HEK293 (cell line): ENCODE data around the gene DEFB129.
A peak's percentile ranks its signal among the peaks of the same experiment; 100 is the strongest.

ENCODE experiments used
- CTCF ChIA-PET: fragments of 350-600 bp; formaldehyde crosslinking; extraction: SDS; loops from one replicate; lab custom pipeline; 2021; ENCODE audit warnings: antibody characterized with exemption; lab: Yijun Ruan, JAX
- POLR2A ChIA-PET: fragments of 300-600 bp; formaldehyde crosslinking; extraction: SDS; loops from one replicate; lab custom pipeline; 2020; ENCODE audit warnings: antibody characterized with exemption, inconsistent platforms; lab: Yijun Ruan, JAX
- H3K27ac ChIP-seq: fragments of 200-500 bp; sonication (Bioruptor generic); 2 replicates; pipeline ENCODE4 v1.5.1; 2014; ENCODE audit warnings: low read depth, low read length, control low read depth, inconsistent platforms; ENCODE audit errors: extremely low read depth
- H3K36me3 ChIP-seq, 2 experiments: fragments of 200-500 bp in 1 of 2; sonication (Bioruptor generic) in 1 of 2; 1 replicate in 1 of 2; 2 replicates in 1 of 2; pipeline ENCODE4 v1.5.1; 2014 to 2017; ENCODE audit warnings: inconsistent platforms in 2 of 2, low read length in 2 of 2; ENCODE audit not compliant: control insufficient read depth in 2 of 2, insufficient read depth in 1 of 2
- H3K4me1 ChIP-seq: fragments of 200-500 bp; sonication (Bioruptor generic); 2 replicates; pipeline ENCODE4 v1.5.1; 2014; ENCODE audit warnings: mild to moderate bottlenecking, low read length, inconsistent platforms; ENCODE audit not compliant: control insufficient read depth, insufficient read depth
- H3K4me3 ChIP-seq: 2 replicates; pipeline ENCODE4 v1.5.1; 2011; ENCODE audit warnings: low read depth, mild to moderate bottlenecking, control low read depth, low read length, moderate library complexity
- H3K9me3 ChIP-seq: fragments of 200-500 bp; sonication (Bioruptor generic); 2 replicates; pipeline ENCODE4 v1.5.1; 2014; ENCODE audit warnings: low read depth, low read length, inconsistent platforms; ENCODE audit not compliant: control insufficient read depth, insufficient read depth
- PRDM1 ChIP-seq: fragments of 450-650 bp; formaldehyde crosslinking; IDR thresholded peaks from 2 replicates; pipeline ENCODE4; 2016; ENCODE audit warnings: missing biosample characterization, missing genetic modification characterization
- TCF7L2 ChIP-seq: IDR thresholded peaks from 2 replicates; pipeline ENCODE4 v1.6.1; 2011; ENCODE audit warnings: low read depth, mild to moderate bottlenecking, inconsistent platforms, low read length, moderate library complexity, borderline replicate concordance
- TSHZ1 ChIP-seq: fragments of 450-650 bp; formaldehyde crosslinking; IDR thresholded peaks from 2 replicates; pipeline ENCODE4 v1.5.1; 2016; ENCODE audit warnings: missing biosample characterization, missing genetic modification characterization, borderline replicate concordance
- ZBTB21 ChIP-seq: fragments of 450-650 bp; formaldehyde crosslinking; IDR thresholded peaks from 2 replicates; pipeline ENCODE4 v1.5.1; 2017; ENCODE audit warnings: missing biosample characterization, missing genetic modification characterization
- ZIC2 ChIP-seq: fragments of 450-650 bp; formaldehyde crosslinking; IDR thresholded peaks from 2 replicates; pipeline ENCODE4 v1.5.1; 2016; ENCODE audit warnings: missing biosample characterization, missing genetic modification characterization
- ZNF140 ChIP-seq: fragments of 450-650 bp; formaldehyde crosslinking; IDR thresholded peaks from 2 replicates; pipeline ENCODE4 v1.5.1; 2016; ENCODE audit warnings: missing biosample characterization, missing genetic modification characterization
- ZNF146 ChIP-seq: fragments of 450-650 bp; formaldehyde crosslinking; IDR thresholded peaks from 2 replicates; pipeline ENCODE4 v1.5.1; 2016; ENCODE audit warnings: missing biosample characterization, missing genetic modification characterization
- ZNF157 ChIP-seq: fragments of 450-650 bp; formaldehyde crosslinking; IDR thresholded peaks from 2 replicates; pipeline ENCODE4 v1.5.1; 2016; ENCODE audit warnings: missing biosample characterization, missing genetic modification characterization
- ZNF16 ChIP-seq: fragments of 450-650 bp; formaldehyde crosslinking; IDR thresholded peaks from 2 replicates; pipeline ENCODE4 v1.5.1; 2016; ENCODE audit warnings: low read depth, missing biosample characterization, missing genetic modification characterization
- ZNF202 ChIP-seq: fragments of 450-650 bp; formaldehyde crosslinking; IDR thresholded peaks from 2 replicates; pipeline ENCODE4 v1.5.1; 2016; ENCODE audit warnings: missing biosample characterization, missing genetic modification characterization, borderline replicate concordance
- ZNF223 ChIP-seq: fragments of 450-650 bp; formaldehyde crosslinking; IDR thresholded peaks from 2 replicates; pipeline ENCODE4 v1.5.1; 2016; ENCODE audit warnings: missing biosample characterization, missing genetic modification characterization
- ZNF274 ChIP-seq, 2 experiments: fragments of 200-500 bp in 1 of 2; fragments of 450-650 bp in 1 of 2; sonication (Bioruptor generic) in 1 of 2; formaldehyde crosslinking in 1 of 2; IDR thresholded peaks; 2 replicates each; pipeline versions ENCODE4 v1.5.1 to v1.6.1; 2014 to 2016; ENCODE audit warnings: borderline replicate concordance in 1 of 2, inconsistent platforms in 1 of 2, low read length in 1 of 2, missing biosample characterization in 1 of 2, missing genetic modification characterization in 1 of 2
- ZNF335 ChIP-seq: fragments of 450-650 bp; formaldehyde crosslinking; conservative IDR thresholded peaks from 2 replicates; pipeline ENCODE4 v1.5.1; 2016; ENCODE audit warnings: missing biosample characterization, missing genetic modification characterization
- ZNF350 ChIP-seq: fragments of 450-650 bp; formaldehyde crosslinking; IDR thresholded peaks from 2 replicates; pipeline ENCODE4 v1.5.0; 2017; ENCODE audit warnings: missing biosample characterization, mild to moderate bottlenecking, missing genetic modification characterization
- ZNF366 ChIP-seq: fragments of 450-650 bp; formaldehyde crosslinking; conservative IDR thresholded peaks from 2 replicates; pipeline ENCODE4 v1.5.1; 2016; ENCODE audit warnings: missing biosample characterization, missing genetic modification characterization
- ZNF416 ChIP-seq: fragments of 450-650 bp; formaldehyde crosslinking; IDR thresholded peaks from 2 replicates; pipeline ENCODE4 v1.5.1; 2016; ENCODE audit warnings: missing biosample characterization, missing genetic modification characterization
- ZNF433 ChIP-seq: fragments of 450-650 bp; formaldehyde crosslinking; IDR thresholded peaks from 2 replicates; pipeline ENCODE4 v1.5.1; 2016; ENCODE audit warnings: missing biosample characterization, missing genetic modification characterization, low read depth
- ZNF449 ChIP-seq: fragments of 450-650 bp; formaldehyde crosslinking; IDR thresholded peaks from 2 replicates; pipeline ENCODE4 v1.5.1; 2017; ENCODE audit warnings: missing biosample characterization, mild to moderate bottlenecking, missing genetic modification characterization, moderate library complexity
- ZNF521 ChIP-seq: fragments of 450-650 bp; formaldehyde crosslinking; IDR thresholded peaks from 2 replicates; pipeline ENCODE4 v1.5.1; 2017; ENCODE audit warnings: missing biosample characterization, mild to moderate bottlenecking, missing genetic modification characterization
- ZNF530 ChIP-seq: fragments of 450-650 bp; formaldehyde crosslinking; IDR thresholded peaks from 2 replicates; pipeline ENCODE4 v1.5.1; 2016; ENCODE audit warnings: low read depth, missing biosample characterization, missing genetic modification characterization
- ZNF629 ChIP-seq: fragments of 450-650 bp; formaldehyde crosslinking; IDR thresholded peaks from 2 replicates; pipeline ENCODE4 v1.5.1; 2017; ENCODE audit warnings: missing biosample characterization, missing genetic modification characterization
- ZNF76 ChIP-seq: fragments of 450-650 bp; formaldehyde crosslinking; IDR thresholded peaks from 2 replicates; pipeline ENCODE4; 2016; ENCODE audit warnings: low read depth, missing biosample characterization, missing genetic modification characterization, borderline replicate concordance
- ZNF792 ChIP-seq: fragments of 450-650 bp; formaldehyde crosslinking; IDR thresholded peaks from 2 replicates; pipeline ENCODE4 v1.5.1; 2016; ENCODE audit warnings: missing biosample characterization, missing genetic modification characterization
- ZSCAN16 ChIP-seq: fragments of 450-650 bp; formaldehyde crosslinking; IDR thresholded peaks from 2 replicates; pipeline ENCODE4 v1.5.1; 2016; ENCODE audit warnings: missing biosample characterization, missing genetic modification characterization
- TF ChIP-seq, protein P1 (sequence below): fragments of 450-650 bp; formaldehyde crosslinking; IDR thresholded peaks from 2 replicates; pipeline ENCODE4 v1.5.1; 2017; ENCODE audit warnings: missing biosample characterization, missing genetic modification characterization

The DEFB129 gene

DNA sequence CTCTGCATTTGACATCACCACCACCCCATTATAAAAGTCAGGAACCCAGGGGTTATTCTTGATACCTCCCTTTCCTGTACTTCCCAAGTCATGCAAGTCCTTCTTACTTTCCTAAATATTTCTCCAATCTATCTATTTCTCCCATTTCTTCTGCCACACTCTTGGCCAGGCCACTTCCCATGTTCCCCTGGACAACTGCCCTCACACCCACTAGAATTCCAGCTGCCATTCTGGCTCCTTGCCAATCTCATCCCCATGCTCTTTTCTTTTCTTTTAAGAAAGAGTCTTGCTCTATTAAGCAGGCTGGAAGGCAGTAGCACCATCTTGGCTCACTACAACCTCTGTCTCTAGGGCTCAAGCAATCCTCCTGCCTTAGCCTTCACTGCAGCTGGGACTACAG is 45.7 kb downstream of the DEFB129 start:
- TF ChIP-seq ZNF792 (tag by site-specific recombination) = no peak
- Histone ChIP-seq H3K4me1 (no peaks in the 10 kb centered on the region), H3K9me3 (no peaks in the 10 kb centered on the region), H3K4me3 (no peak overlapping the region), H3K27ac (no peak overlapping the region), H3K36me3 (peaks cover 0 to 17% of the 10 kb centered on the region in 2 experiments; a peak in 2 of 3 replicates)
- ChIA-PET CTCF (interaction anchor here (0.7 kb wide), 1 partner anchor 32 kb away, joined by 3 read pairs; no protein-coding TSS in a partner anchor), POLR2A (no interaction called here)

DNA sequence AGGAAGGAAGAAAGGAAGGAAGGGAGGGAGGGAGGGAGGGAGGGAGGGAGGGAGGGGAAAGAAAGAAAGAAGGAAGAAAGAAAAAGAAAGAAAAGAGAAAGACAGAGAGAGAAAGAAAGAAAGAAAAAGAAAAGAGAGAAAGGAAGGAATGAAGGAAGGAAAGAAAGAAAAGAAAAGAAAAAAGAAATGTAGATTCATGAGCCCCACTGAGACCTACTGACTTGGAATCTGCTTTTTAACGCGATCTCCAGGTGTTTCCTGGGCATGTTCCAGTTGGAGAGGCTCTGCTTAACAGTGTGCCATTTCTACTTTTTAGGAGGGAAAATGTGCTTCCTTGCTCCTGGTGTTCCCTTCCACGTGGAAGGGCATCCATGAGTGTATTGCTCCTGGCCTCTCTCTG is 46.8 kb downstream of the DEFB129 start:
- ChIA-PET CTCF (no interaction called here), POLR2A (interaction anchor here (0.7 kb wide), 2 partner anchors 10 to 51 kb away, joined by 3 to 4 read pairs; partner anchors contain the start of gene SOX12)
- Histone ChIP-seq H3K4me1 (no peaks in the 10 kb centered on the region), H3K36me3 (peaks cover 0 to 24% of the 10 kb centered on the region in 2 experiments; a peak in 2 of 3 replicates), H3K27ac (no peak overlapping the region), H3K4me3 (no peak overlapping the region), H3K9me3 (no peaks in the 10 kb centered on the region)
- no peak for TF ChIP-seq ZSCAN16 (tag by site-specific recombination)
- no peak for TF ChIP-seq ZNF76 (tag by site-specific recombination)
- TF ChIP-seq ZNF335 (tag by site-specific recombination) = no peak
- TF ChIP-seq ZNF416 (tag by site-specific recombination) = no peak
- no peak for TF ChIP-seq ZNF629 (tag by site-specific recombination)
- TF ChIP-seq PRDM1 (tag by site-specific recombination) = 0 out of 2 replicates have a peak, but pooled peaks have one; percentile 7
- TF ChIP-seq ZNF350 (tag by site-specific recombination) = no peak
- no peak for TF ChIP-seq ZNF274 (IDR thresholded peaks at IDR 0.05; ENCODE audit: low read length)
- no peak for TF ChIP-seq ZNF274 (tag by site-specific recombination; IDR thresholded peaks at IDR 0.05; ENCODE audit: borderline replicate concordance)
- peak; percentile 31; the same call in 1 of the 2 replicates for TF ChIP-seq ZNF366 (tag by site-specific recombination)
- TF ChIP-seq, protein P1, sequence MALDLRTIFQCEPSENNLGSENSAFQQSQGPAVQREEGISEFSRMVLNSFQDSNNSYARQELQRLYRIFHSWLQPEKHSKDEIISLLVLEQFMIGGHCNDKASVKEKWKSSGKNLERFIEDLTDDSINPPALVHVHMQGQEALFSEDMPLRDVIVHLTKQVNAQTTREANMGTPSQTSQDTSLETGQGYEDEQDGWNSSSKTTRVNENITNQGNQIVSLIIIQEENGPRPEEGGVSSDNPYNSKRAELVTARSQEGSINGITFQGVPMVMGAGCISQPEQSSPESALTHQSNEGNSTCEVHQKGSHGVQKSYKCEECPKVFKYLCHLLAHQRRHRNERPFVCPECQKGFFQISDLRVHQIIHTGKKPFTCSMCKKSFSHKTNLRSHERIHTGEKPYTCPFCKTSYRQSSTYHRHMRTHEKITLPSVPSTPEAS (tag by site-specific recombination) = no peak

DNA sequence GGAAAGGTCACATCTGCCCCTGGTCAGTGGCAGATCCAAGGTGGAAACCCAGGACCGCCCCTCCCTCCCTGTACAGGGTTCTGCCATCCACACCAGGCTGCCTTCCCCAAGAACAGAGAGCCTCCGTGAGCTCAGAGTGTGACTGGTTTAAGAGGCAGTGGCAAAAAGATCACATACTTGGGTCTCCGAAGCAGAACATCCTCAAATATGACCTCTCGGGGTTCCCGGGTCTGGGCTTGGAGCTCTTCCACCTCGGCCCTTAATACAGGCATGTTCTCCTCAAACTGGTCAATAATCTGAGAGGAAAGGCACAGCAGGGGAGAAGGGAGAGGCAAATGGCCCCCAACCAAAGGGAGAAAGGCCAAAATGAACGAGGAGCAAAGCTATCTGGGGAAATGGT is 48.7 kb downstream of the DEFB129 start:
- ChIA-PET POLR2A (no interaction called here), CTCF (interaction anchor here (0.7 to 1.9 kb wide), 2 partner anchors 10 to 96 kb away, joined by 3 to 4 read pairs; no protein-coding TSS in a partner anchor)
- no peak overlapping the region for H3K27ac ChIP-seq
- no peaks in the 10 kb centered on the region for H3K9me3 ChIP-seq
- no peak overlapping the region for H3K4me3 ChIP-seq
- peaks cover 3 to 34% of the 10 kb centered on the region in 2 experiments; a peak in 2 of 3 replicates for H3K36me3 ChIP-seq
- no peaks in the 10 kb centered on the region for H3K4me1 ChIP-seq
- TF ChIP-seq ZNF433 (no peak), ZNF521 (no peak), ZNF530 (tag by site-specific recombination) (no peak), ZNF449 (tag by site-specific recombination) (no peak), ZBTB21 (no peak), TSHZ1 (no peak), TCF7L2 (no peak), ZNF366 (tag by site-specific recombination) (no peak), ZNF202 (tag by site-specific recombination) (no peak), ZIC2 (tag by site-specific recombination) (no peak), ZNF223 (tag by site-specific recombination) (no peak), ZNF157 (tag by site-specific recombination) (no peak), ZNF140 (tag by site-specific recombination) (no peak), ZNF16 (tag by site-specific recombination) (no peak), ZNF146 (tag by site-specific recombination) (no peak)
